Sigmoid colon (tissue), 7 donors: ENCODE measurements around the gene SLC5A11. TPM values are rescaled to one million over a fixed set of nuclear protein-coding genes. Genes with fewer than 3 reads are reported as not detected.

Experiments used
- DNase-seq: peaks from one replicate; pipeline ENCODE4 v3.0.0-alpha.2; 2019
- H3K27ac ChIP-seq, 4 donors: fragments of 200-600 bp; sonication (generic); one replicate each; pipeline ENCODE4 v1.5.1; 2016 to 2019; ENCODE audit warnings: mild to moderate bottlenecking in 1 of 4
- H3K27me3 ChIP-seq, 3 donors: fragments of 200-600 bp; sonication (generic); one replicate each; pipeline ENCODE4 v1.5.1; 2019; ENCODE audit warnings: mild to moderate bottlenecking in 1 of 3
- H3K36me3 ChIP-seq, 4 donors: fragments of 200-600 bp; sonication (generic); one replicate each; pipeline ENCODE4 v1.5.1; 2016 to 2019
- H3K4me1 ChIP-seq, 4 donors: fragments of 200-600 bp; sonication (generic); one replicate each; pipeline ENCODE4 v1.5.1; 2017 to 2019
- H3K4me3 ChIP-seq, 4 donors: fragments of 200-600 bp; sonication (generic); one replicate each; pipeline ENCODE4 v1.5.1; 2017 to 2019; ENCODE audit warnings: mild to moderate bottlenecking in 2 of 4, moderate library complexity in 1 of 4
- H3K9me3 ChIP-seq, 4 donors: fragments of 200-600 bp in 3 of 4; sonication (generic) in 3 of 4; one replicate each; pipeline versions ENCODE4 v1.5.1 to v1.6.1; 2013 to 2019
- EP300 ChIP-seq, 4 donors: sonication (generic); formaldehyde crosslinking; IDR thresholded peaks; one replicate each; pipeline ENCODE4 v1.6.1; 2017; ENCODE audit warnings: antibody characterized with exemption in 4 of 4
- POLR2A ChIP-seq, 2 donors: fragments of 450-650 bp; IDR thresholded peaks; one replicate each; pipeline ENCODE4 v1.6.1; 2016; ENCODE audit warnings: antibody characterized with exemption in 2 of 2, mild to moderate bottlenecking in 2 of 2, moderate library complexity in 2 of 2
- POLR2AphosphoS5 ChIP-seq, 4 donors: sonication (generic); formaldehyde crosslinking; IDR thresholded peaks; one replicate each; pipeline ENCODE4 v1.6.1; 2017; ENCODE audit warnings: antibody characterized with exemption in 4 of 4
- WGBS, 2 donors: extraction: QIAGEN DNeasy Blood & Tissue Kit; methylation state at CpG; one replicate each; pipeline ENCODE4 v1.1.7; 2013; 5-methylcytosine and 5-hydroxymethylcytosine counted together
- intact Hi-C: fragments of 100-400 bp; cut with DNase I; formaldehyde crosslinking; loops from one replicate; pipeline ENCODE4 v1.15.1; 2023
- polyA plus RNA-seq, 3 donors: library from polyadenylated mRNA; stranded (reverse); fragments of 200-250 nt; gene quantifications; one replicate each; pipeline ENCODE4 v1.2.3, GENCODE V29; 2013
- total RNA-seq, 4 donors: library from RNA; depleted of rRNA; stranded (reverse); fragments of >200 nt; gene quantifications; one replicate each; pipeline ENCODE4 v1.1.0, GENCODE V29; 2016
- TF ChIP-seq, protein P1 (sequence below), 4 experiments: fragments of 450-650 bp in 3 of 4; fragments of 200-600 bp in 1 of 4; IDR thresholded peaks; one replicate each; pipeline ENCODE4 v1.5.1; 2016 to 2019; ENCODE audit warnings: antibody characterized with exemption in 4 of 4, mild to moderate bottlenecking in 3 of 4, moderate library complexity in 2 of 4
- donor health status: healthy with polysubstance abuse.
- donor health status: Bipolar disorder and iron deficiency.
- donor health status: healthy.

The SLC5A11 gene
- total and polyA plus RNA-seq, 7 donors: 0.14 to 1.2 (median 0.19) TPM; not detected in 4

DNA sequence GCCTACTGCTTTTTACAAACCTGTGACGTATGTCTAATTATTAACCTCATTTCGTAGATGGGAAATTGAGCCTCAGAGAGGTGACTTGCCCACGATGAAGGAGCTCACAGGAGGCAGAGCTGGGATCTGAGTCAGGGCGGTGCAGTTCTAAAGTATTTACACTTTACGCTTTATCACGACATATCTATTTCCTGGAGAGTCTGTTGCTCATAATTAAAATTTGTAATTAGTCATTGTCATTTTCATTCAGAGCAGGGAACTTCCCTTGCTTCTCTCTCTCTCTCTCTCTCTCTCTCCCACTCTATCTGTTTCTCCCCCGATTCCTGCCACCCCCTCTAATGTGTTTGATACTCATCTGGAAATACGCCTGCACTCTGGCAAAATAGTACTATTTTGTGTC, 5.9 kb downstream of the SLC5A11 start:
- intact Hi-C loops: no loop called here
- Histone ChIP-seq H3K27ac (no peak overlapping the region), H3K4me1 (peaks cover 0 to 32% (median 16%) of the 10 kb centered on the region in 4 donors), H3K36me3 (no peaks in the 10 kb centered on the region), H3K4me3 (no peak overlapping the region), H3K9me3 (no peaks in the 10 kb centered on the region), H3K27me3 (no peaks in the 10 kb centered on the region)
- no peak for DNase-seq
- WGBS, 2 donors: 32 to 62% methylated on average over 8 of the region's 8 CpGs
- TF ChIP-seq POLR2AphosphoS5 (IDR thresholded peaks at IDR 0.05) (no peak), EP300 (IDR thresholded peaks at IDR 0.05) (no peak), POLR2A (IDR thresholded peaks at IDR 0.05) (no peak)
- TF ChIP-seq, protein P1, sequence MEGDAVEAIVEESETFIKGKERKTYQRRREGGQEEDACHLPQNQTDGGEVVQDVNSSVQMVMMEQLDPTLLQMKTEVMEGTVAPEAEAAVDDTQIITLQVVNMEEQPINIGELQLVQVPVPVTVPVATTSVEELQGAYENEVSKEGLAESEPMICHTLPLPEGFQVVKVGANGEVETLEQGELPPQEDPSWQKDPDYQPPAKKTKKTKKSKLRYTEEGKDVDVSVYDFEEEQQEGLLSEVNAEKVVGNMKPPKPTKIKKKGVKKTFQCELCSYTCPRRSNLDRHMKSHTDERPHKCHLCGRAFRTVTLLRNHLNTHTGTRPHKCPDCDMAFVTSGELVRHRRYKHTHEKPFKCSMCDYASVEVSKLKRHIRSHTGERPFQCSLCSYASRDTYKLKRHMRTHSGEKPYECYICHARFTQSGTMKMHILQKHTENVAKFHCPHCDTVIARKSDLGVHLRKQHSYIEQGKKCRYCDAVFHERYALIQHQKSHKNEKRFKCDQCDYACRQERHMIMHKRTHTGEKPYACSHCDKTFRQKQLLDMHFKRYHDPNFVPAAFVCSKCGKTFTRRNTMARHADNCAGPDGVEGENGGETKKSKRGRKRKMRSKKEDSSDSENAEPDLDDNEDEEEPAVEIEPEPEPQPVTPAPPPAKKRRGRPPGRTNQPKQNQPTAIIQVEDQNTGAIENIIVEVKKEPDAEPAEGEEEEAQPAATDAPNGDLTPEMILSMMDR (IDR thresholded peaks at IDR 0.05): no peak

GRCh38 chr16:24852281-24852721, 6.5 kb downstream of the SLC5A11 start:
- H3K4me1 ChIP-seq: peaks cover 0 to 32% (median 16%) of the 10 kb centered on the region in 4 donors
- TF ChIP-seq POLR2AphosphoS5 (IDR thresholded peaks at IDR 0.05) (no peak), EP300 (IDR thresholded peaks at IDR 0.05) (no peak), POLR2A (IDR thresholded peaks at IDR 0.05) (no peak)
- TF ChIP-seq, protein P1 (IDR thresholded peaks at IDR 0.05): no peak
- H3K4me3 ChIP-seq: no peak overlapping the region
- H3K27ac ChIP-seq: no peak overlapping the region
- intact Hi-C loops: no loop called here
- no peaks in the 10 kb centered on the region for H3K27me3 ChIP-seq
- no peaks in the 10 kb centered on the region for H3K9me3 ChIP-seq
- 69 to 72% methylated on average over 8 of the region's 8 CpGs for WGBS, 2 donors
- H3K36me3 ChIP-seq: no peaks in the 10 kb centered on the region
- DNase-seq: peak; percentile 56

GRCh38 chr16:24853169-24853824, 7.5 kb downstream of the SLC5A11 start:
- WGBS, 2 donors: 72 to 77% methylated on average over 8 of the region's 8 CpGs
- no peaks in the 10 kb centered on the region for H3K27me3 ChIP-seq
- peak overlapping the region in 1 of 4 donors; percentile 17 for H3K4me3 ChIP-seq
- intact Hi-C loops: no loop called here
- peaks cover 0 to 32% (median 16%) of the 10 kb centered on the region in 4 donors for H3K4me1 ChIP-seq
- H3K27ac ChIP-seq: peak overlapping the region in 1 of 4 donors; percentile 13
- DNase-seq: no peak
- no peaks in the 10 kb centered on the region for H3K9me3 ChIP-seq
- TF ChIP-seq, protein P1 (IDR thresholded peaks at IDR 0.05): no peak
- TF ChIP-seq EP300 (IDR thresholded peaks at IDR 0.05): no peak
- TF ChIP-seq POLR2AphosphoS5 (IDR thresholded peaks at IDR 0.05): no peak
- TF ChIP-seq POLR2A (IDR thresholded peaks at IDR 0.05): no peak
- H3K36me3 ChIP-seq: no peaks in the 10 kb centered on the region

- Histone ChIP-seq H3K4me3 (peak overlapping the region in 1 of 4 donors; percentile 17), H3K27ac (peak overlapping the region in 1 of 4 donors; percentile 13), H3K36me3 (no peaks in the 10 kb centered on the region), H3K9me3 (no peaks in the 10 kb centered on the region), H3K27me3 (no peaks in the 10 kb centered on the region), H3K4me1 (peaks cover 0 to 32% (median 16%) of the 10 kb centered on the region in 4 donors)
- intact Hi-C loops: no loop called here
- DNase-seq: peak; percentile 70
- WGBS, 2 donors: 9 to 24% methylated on average over 18 of the region's 18 CpGs
- TF ChIP-seq POLR2AphosphoS5 (IDR thresholded peaks at IDR 0.05): no peak
- TF ChIP-seq, protein P1 (IDR thresholded peaks at IDR 0.05): no peak
- TF ChIP-seq EP300 (IDR thresholded peaks at IDR 0.05): no peak
- no peak for TF ChIP-seq POLR2A (IDR thresholded peaks at IDR 0.05)
Measured at GRCh38 chr16:24853830-24854229, 8.1 kb downstream of the SLC5A11 start.
